Muscle of arm (tissue), 14 donors: ENCODE results near the gene IPCEF1. TPM values are rescaled to one million over a fixed set of nuclear protein-coding genes. Genes with fewer than 3 reads are reported as not detected.

ENCODE experiments used
- DNase-seq: peaks from one replicate; pipeline ENCODE4 v3.0.0-alpha.2; 2013
- long read RNA-seq, 11 donors: transcript quantifications; one replicate each; lab custom pipeline, GENCODE V29; 2026
- polyA plus RNA-seq, 12 donors: library from polyadenylated mRNA; unstranded; fragments of 120-200 nt; gene quantifications; one replicate each; pipeline ENCODE4 v1.2.1, GENCODE V29; 2013; ENCODE audit not compliant: insufficient read length in 12 of 12

Gene IPCEF1
- polyA plus RNA-seq = 1 to 10 TPM in 7 of 12 donors, under 1 TPM in 3, not detected in 2; 0.74 to 2.4 (median 1.2) TPM
- long read RNA-seq, donor 1 = 0 reads
- long read RNA-seq, donor 2 = 0 reads
- long read RNA-seq, donor 3 = 0 reads
- long read RNA-seq, donor 4 = 0 reads
- long read RNA-seq, donor 5 = 0 reads
- long read RNA-seq, donor 6 = 0 reads
- long read RNA-seq, donor 7 = 0 reads
- long read RNA-seq, donor 8 = 0 reads
- long read RNA-seq, donor 9 = 0 reads
- long read RNA-seq, donor 10 = 0 reads
- long read RNA-seq, donor 11 = 0 reads

- no peak for DNase-seq
These were observed at the start of gene IPCEF1 for GRCh38 chr6:154356690-154357089. IPCEF1 (minus strand) TSS chr6:154356803; CDS start chr6:154265947, 90,856 bp downstream.

GRCh38 chr6:154406301-154406700, 49.7 kb upstream of the IPCEF1 start:
- no peak for DNase-seq

- DNase-seq = no peak
These were observed 48.3 kb upstream of the IPCEF1 start for GRCh38 chr6:154404791-154405400.

- DNase-seq = no peak
These were observed 47.2 kb upstream of the IPCEF1 start for GRCh38 chr6:154403788-154404187.

- no peak for DNase-seq
These were observed 45.6 kb upstream of the IPCEF1 start for GRCh38 chr6:154402081-154402780.

- no peak for DNase-seq
These were observed 42.5 kb upstream of the IPCEF1 start for GRCh38 chr6:154399097-154399496.

GRCh38 chr6:154397491-154398195, 41.0 kb upstream of the IPCEF1 start:
- no peak for DNase-seq

- DNase-seq = no peak
These were observed 39.3 kb upstream of the IPCEF1 start for GRCh38 chr6:154395878-154396277.

- no peak for DNase-seq
These were observed 38.7 kb upstream of the IPCEF1 start for GRCh38 chr6:154395316-154395715.

- no peak for DNase-seq
These were observed 38.0 kb upstream of the IPCEF1 start for GRCh38 chr6:154394571-154394970.

- no peak for DNase-seq
These were observed 33.4 kb upstream of the IPCEF1 start for GRCh38 chr6:154390034-154390433.

GRCh38 chr6:154388803-154389202, 32.2 kb upstream of the IPCEF1 start:
- no peak for DNase-seq

- DNase-seq = no peak
These were observed 30.5 kb upstream of the IPCEF1 start for GRCh38 chr6:154386848-154387717.

- DNase-seq = no peak
These were observed 27.6 kb upstream of the IPCEF1 start for GRCh38 chr6:154384191-154384590.

GRCh38 chr6:154383273-154383672, 26.7 kb upstream of the IPCEF1 start:
- DNase-seq = no peak

- DNase-seq = no peak
These were observed 26.1 kb upstream of the IPCEF1 start for GRCh38 chr6:154382740-154383139.

GRCh38 chr6:154381548-154381947, 24.9 kb upstream of the IPCEF1 start:
- DNase-seq = no peak

- DNase-seq = no peak
These were observed 24.1 kb upstream of the IPCEF1 start for GRCh38 chr6:154380741-154381140.

- no peak for DNase-seq
These were observed 23.0 kb upstream of the IPCEF1 start for GRCh38 chr6:154379585-154379984.

GRCh38 chr6:154378518-154378917, 21.9 kb upstream of the IPCEF1 start:
- DNase-seq = no peak

- no peak for DNase-seq
These were observed 21.1 kb upstream of the IPCEF1 start for GRCh38 chr6:154377726-154378125.
